Astrocyte of the hippocampus (primary cell): ENCODE results near the gene TCF25.
"Not testable (repeated sequence)": the region's sequence is repeated elsewhere in the genome, so short reads cannot be mapped to it uniquely, and the experiment has no call there.

ENCODE experiments used
- DNase-seq: peaks from one replicate; pipeline ENCODE4 v3.0.0; 2011; ENCODE audit warnings: low read depth, low spot score

TCF25 gene

DNA sequence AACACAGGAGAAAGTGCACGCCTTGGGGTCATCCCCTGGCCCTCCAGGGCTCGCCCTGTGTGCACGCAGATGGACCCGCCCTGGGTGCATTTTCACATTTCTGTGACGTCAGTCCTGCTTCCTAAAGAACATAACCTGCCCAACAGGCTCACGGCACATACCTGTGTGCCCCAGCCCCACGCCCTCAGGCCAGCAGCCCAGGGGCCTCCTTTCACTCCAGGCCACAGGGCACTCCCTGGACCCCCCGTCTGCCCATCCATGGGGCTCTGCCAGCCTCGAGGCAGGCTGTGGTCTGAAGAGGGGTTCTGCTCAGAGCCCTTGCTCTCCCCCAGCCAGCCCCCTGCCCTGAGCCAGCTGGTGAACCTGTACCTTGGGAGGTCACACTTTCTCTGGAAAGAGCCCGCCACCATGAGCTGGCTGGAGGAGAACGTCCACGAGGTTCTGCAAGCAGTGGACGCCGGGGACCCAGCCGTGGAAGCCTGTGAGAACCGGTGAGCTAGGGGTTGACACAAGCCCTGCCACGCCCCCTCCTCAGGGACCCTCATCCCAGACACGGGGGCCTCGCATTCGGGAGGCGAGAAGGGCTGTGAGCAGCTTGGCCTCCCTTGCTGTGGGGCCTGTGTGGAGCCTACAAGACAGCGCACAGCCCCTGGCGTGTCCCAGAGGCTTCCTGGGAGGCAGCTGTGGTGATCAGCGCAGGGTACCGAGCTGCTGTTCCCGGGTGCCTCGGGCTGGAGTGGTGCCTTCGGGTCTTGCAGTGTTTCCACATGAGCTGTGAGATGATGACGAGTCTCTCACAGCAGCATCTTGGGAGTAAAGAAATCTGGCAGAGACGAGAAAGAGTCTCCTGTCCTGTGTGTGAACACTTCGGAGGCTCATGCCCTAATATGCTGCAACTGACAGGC is 31.5 kb downstream of the TCF25 start:
- no peak for DNase-seq

DNA sequence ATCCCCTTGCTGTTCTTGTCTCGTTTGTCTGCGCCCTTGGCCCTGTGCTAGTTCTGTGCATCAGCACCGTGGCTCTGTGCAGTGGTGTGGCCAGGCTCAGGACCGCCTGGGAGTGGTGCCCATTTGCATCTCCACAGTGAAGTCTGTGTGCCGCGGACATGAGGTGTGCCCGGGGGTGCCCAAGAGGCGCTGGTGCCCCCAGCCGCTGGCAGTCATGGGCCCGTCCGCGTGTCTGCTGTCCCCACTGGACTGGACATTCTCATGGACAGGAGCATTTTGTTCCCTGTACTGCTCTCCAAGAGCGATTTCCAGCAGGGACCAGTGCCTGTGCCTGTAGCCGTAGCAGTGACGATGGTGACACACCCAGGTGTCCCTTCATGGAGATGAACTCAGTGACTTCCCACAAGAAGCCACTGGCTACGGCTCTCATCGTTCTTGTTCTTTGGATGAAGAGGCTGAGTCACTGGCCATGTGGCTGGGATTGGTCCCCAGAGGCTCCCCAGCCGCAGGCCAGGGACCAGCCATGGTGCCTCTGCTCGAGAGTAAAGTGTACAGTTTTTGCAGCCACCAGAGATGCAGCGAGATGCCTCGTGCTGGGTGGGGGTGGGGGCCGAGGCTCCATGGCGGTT is 32.2 kb downstream of the TCF25 start:
- no peak for DNase-seq

DNA sequence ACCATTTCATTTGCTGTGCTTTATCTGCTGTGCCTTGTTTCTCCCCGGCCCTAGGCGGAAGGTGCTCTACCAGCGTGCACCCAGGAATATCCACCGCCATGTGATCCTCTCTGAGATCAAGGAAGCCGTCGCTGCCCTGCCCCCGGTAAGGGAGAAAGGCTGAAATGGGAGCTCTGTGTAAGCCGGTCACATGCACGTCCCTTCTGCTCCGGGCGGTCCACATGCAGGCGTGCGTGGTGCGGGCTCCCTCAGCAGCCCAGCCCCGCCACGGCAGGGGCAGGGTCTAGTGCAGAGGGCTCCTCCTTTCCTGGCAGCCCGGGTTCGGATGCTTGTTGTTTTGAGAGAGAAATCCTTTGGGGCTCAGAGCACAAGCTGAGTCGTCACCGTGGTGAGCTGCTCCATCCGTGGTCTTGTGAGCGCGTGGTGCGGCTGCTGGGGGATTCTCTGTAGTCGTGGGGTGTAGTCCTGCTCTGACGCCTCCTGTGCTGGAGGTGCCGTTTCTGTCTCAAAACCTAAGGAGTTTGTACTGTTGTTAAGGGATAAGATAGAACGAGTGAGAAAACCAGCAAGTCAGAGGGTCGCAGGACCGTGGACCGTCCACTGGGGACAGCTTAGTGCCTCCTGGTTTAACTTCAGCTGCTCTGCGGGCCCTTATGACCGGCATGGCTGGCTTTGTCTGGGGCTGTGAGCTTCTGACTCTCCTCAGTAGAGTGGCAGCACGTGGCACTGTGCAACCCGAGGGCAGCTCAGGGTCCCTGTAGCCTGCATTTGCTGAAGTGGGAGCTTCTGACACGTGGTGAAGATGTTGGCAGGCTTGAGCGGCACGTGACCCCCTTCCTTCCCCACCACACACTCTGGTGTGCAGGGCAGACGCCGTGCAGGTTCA is 33.0 kb downstream of the TCF25 start:
- no peak for DNase-seq

DNA sequence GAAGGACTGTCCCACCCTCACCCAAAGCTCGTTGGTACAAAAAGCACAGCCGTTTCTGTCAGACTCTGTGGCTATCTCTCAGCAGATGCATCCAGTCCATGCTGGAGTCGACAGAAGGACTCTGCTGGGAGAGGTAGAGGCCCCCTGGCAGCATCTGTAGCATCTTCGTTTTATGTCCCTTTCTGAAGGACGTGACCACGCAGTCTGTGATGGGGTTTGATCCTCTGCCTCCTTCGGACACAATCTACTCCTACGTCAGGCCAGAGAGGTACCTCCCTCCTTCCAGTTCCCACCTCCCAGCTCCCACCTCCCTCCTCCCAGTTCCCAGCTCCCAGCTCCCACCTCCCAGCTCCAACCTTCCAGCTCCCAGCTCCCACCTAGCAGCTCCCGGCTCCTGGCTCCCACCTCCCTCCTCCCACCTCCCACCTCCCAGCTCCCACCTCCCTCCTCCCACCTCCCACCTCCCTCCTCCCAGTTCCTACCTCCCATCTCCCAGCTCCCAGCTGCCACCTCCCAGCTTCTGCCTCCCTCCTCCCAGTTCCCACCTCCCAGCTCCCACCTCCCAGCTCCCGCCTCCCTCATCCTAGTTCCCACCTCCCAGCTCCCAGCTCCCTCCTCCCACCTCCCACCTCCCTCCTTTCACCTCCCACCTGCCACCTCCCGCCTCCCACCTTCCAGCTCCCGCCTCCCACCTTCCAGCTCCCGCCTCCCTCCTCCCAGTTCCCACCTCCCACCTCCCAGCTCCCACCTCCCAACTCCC is 33.8 kb downstream of the TCF25 start:
- no peak for DNase-seq

DNA sequence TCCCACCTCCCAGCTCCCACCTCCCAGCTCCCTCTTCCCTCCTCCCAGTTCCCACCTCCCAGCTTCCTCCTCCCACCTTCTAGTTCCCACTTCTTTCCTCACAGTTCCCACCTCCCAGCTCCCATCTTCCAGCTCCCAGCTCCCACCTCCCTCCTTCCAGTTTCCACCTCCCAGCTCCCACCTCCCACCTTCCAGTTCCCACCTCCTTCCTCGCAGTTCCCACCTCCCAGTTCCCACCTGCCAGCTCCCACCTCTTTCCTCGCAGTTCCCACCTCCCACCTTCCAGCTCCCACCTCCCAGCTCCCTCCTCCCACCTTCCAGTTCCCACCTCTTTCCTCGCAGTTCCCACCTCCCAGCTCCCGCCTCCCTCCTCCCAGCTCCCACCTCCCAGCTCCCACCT is 34.8 kb downstream of the TCF25 start:
- no peak for DNase-seq

DNA sequence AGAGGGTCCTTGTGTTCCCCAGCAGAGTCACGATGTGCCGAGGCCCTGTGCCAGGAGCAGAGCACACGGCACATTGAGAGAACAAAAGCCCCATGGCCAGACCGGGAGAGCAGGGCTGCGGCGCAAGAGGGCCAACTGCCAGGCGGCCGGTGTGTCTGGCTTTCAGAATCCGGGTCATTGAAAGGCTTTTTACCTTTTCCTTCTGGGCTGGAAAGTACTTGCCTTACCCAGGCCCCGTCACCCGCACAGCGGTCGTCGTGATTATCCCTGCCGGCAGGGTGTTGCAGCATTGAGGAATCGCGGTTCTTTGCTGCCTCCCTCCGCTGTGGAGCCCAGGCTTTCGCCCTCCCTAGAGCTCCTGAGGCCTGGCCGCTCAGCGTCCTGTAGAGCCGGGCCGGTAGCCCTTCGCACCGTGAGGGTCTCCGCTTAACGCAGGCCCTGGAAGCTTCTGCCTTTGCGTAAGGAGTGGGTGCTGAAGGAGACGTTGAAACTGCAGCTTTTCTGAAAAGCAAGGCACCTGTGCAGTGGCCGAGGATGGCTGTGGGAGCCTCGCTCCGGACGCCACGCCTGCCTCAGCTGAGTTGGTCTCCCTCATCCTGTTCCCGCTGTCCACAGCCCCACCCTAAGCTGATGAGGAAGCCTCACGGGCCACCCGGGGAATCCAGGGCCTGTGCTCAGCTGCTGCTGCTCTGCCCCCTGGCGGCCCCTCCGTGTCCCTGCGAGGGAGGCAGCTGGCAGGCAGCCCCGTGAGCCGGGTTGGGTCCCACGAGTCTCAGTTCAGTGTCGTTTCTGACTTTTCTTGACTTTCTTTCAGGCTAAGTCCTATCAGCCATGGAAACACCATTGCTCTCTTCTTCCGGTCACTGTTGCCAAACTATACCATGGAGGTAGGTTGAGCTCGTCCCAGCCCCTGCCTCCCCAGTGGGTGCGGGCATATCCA is 36.7 kb downstream of the TCF25 start:
- DNase-seq: peak; percentile 90

DNA sequence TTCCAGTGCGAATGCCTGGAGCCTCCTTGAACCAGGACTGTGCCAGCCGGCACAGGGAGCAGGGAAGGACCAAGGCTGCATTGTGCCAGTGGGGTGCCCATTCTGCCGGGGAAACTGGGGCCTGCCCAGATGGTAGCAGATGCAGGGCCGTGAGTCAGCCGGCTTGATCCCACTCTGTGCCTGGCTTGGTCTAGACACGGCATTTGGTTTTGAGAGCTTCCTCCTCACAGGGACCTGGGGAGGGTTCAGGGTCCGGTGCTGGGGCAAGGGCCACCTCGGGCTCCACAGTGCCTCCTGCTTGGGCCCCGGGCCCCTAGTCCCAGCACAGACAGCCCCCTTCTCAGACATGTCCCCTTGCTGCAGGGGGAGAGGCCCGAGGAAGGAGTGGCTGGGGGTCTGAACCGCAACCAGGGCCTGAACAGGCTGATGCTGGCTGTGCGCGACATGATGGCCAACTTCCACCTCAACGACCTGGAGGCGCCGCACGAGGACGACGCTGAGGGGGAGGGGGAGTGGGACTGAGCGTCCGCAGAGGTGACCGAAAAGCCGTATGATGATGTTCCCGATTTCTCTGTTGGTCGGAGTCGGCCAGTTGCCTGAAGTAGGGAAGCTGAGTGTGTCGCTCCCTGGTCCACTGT is 37.4 kb downstream of the TCF25 start:
- no peak for DNase-seq

DNA sequence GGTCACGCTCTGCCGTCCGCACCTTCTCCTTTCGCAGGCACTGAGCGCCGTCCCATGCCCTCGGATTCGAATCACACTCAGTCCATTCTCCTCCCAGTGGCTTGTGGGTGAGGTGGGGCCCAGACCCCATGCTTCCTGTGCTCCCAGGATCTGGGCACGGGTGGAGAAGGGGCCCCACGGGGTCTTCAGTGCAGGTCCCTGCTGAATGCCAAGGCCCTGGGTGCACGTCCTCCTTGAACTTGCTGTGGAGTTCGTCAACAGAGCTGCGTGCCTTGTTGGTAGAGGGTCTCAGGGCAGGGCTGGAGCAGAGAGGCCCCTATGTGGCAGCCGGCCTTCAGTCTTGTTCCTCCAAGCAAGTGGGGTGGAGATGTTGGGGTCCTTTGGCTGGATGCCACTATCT is 38.0 kb downstream of the TCF25 start:
- DNase-seq: no peak

DNA sequence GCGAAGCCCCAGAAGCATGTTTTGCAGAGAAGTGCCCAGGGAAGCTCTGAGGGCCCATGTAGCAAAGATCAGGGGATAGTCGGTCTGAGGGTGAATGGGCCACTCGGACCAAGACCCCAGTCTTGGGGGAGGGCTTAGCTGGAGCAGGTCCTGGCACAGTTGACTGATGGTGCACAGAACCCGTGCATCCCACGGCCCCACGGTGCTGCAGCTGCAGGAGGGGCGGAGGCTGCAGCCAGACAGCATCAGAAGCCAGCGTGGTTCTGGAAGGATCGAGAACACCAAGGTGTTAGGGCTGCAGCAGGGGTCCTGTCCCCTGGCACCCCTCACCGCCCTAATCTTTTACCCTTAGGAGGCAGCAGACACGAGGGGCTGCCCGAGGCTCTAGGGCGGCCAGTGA is 38.8 kb downstream of the TCF25 start:
- no peak for DNase-seq

DNA sequence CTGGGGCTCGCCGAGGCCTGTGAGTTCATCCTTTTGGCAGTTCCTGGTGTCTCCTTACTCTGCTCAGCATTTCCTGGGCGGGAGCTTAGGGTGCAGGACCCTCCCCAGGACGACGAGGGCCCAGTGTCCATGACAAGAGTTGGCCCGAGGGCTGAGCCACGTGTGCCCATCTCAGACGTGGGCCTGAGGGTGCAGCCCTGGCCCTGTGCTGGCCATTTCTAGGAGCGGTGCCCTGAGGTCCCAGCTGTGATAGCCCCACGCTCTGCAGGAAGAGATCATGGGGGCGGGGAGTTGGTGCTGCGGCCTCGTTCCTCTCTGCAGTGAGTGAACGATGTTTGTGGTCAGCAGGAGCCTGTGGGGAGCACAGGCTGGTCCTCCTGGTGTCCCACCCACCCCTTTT is 39.2 kb downstream of the TCF25 start:
- DNase-seq: no peak

DNA sequence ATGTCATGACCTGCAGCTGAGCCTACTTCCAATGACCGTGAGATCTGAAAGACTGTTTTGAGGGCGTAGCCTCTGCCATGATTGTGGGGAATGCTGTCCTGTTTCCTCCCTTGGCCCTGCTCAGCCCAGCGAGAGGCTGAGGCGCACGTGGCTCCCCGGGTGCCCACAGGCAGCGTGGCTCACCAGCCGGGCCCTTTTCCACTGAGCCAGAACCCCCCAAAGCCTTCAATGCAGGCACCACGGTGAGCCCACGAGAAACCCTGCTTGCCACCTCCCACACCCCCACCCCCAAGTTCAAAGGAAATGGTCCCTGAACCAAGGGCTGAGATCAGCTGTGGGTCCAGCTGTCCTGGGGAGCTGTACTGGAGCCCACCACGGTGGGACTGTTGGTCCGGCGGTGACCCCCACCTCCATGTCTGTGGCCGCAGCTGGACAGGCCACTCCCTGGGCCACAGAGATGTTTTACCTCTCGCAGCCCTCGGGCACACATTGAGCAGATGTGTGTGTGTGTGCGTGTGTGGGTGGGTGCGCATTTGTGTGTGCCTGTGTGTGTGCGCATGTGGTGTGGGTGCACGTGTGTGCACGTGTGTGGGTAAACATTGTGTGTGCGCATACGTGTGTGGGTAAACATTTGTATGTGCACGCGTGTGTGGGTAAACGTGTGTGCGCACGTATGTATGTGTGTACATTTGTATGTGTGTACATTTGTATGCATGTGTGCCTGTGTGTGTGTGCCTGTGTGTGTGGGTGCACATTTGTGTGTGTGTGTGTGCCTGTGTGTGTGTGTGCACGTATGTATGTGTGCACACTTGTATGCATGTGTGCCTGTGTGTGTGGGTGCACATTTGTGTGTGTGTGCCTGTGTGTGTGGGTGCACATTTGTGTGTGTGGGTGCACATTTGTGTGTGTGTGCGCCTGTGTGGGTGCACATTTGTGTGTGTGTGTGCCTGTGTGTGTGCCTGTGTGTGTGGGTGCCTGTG is 40.3 kb downstream of the TCF25 start:
- DNase-seq: no peak

DNA sequence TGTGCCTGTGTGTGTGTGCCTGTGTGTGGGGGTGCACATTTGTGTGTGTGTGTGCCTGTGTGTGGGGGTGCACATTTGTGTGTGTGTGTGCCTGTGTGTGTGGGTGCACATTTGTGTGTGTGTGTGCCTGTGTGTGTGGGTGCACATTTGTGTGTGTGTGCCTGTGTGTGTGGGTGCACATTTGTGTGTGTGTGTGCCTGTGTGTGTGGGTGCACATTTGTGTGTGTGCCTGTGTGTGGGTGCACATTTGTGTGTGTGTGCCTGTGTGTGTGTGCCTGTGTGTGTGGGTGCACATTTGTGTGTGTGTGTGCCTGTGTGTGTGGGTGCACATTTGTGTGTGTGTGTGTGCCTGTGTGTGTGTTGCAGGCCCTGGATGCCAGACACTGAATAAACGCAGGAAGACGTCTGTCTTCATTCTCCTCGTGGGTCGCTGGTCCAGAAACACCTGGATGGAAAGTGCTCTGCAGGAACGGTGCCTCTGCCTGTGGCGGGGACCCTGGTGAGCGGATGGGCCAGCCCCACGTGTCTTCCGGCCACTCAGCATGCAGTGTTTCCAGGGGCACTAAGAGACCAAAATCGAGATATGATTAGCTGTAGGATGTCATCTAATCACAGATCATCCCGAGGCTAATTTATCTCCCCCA is 41.4 kb downstream of the TCF25 start:
- not testable (repeated sequence) for DNase-seq

DNA sequence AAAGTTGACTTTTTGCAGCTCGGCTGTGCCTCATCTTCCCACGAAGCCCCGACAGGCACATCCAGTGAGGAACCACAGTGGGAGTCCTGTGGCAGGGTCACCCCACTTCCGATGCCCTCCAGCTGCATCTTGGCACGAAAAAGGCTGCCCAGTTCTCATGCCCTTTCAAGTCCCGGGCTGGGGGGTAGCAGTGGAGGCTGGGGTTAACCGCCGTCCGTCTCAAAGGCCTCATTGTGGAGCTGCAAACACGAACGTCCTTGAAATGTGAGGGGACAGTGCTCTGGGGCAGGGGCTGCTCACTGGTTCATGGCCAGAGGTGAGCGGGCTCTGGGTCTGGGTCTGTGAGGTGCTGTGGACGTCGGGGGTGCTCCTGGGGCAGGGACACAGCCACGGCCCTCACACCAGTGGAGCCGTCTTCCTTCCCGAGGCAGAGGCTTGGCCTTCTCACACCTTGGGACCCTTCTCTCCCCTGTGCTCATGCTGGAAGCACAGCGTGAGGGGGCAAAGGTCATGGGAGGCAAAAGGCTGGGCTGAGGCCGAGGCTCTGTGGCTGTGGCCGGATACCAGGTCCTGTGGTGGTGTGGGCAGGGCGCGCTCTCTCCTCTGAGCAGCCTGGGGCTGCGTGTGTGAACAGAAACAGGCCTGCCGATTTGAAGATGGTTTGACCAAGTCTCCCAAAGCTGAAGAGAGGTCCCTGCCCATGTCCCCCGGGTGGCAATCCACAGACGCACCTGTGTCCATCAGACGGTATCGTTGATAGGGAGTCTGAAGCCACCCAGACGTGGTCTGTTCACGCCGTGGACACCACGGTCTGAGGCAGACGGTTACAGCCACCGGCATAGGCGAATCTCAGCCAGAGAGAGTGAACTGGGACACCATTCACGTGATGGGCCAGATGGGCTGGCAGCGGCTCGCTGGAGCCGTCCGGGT is 42.2 kb downstream of the TCF25 start:
- DNase-seq: no peak

DNA sequence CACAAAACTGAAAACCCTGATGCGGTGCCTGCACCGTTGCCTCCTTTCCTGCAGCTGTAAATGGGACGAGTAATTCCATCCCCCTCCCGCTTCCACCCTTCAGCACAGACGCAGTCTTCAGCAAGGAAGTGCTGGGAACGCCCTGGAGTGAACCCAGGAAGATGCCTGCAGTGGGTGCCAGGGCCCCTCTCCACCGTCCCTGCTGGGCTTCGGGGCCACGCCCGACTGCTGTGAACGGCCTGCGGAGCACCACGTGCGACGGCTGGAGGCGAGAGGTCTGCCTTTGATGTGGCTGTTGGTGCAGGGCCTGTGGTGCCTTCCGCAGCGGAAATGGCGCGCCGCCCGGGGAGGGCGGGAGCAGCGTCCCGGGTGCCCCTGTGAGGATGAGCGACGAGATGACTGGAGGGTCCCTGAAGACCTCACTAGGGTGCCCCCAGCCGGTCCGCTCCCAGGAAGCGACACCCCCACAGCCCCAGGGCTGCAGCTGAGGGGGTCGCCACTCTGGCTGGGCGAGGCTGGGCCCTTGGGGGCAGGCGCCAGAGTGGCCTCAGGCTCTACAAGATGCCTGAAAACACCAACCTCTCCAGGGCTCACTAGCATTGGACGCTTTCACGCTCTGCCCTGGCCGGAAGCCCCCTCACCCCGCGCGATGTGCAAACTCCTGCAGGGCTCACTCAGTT is 44.5 kb downstream of the TCF25 start:
- peak; percentile 95 for DNase-seq

DNA sequence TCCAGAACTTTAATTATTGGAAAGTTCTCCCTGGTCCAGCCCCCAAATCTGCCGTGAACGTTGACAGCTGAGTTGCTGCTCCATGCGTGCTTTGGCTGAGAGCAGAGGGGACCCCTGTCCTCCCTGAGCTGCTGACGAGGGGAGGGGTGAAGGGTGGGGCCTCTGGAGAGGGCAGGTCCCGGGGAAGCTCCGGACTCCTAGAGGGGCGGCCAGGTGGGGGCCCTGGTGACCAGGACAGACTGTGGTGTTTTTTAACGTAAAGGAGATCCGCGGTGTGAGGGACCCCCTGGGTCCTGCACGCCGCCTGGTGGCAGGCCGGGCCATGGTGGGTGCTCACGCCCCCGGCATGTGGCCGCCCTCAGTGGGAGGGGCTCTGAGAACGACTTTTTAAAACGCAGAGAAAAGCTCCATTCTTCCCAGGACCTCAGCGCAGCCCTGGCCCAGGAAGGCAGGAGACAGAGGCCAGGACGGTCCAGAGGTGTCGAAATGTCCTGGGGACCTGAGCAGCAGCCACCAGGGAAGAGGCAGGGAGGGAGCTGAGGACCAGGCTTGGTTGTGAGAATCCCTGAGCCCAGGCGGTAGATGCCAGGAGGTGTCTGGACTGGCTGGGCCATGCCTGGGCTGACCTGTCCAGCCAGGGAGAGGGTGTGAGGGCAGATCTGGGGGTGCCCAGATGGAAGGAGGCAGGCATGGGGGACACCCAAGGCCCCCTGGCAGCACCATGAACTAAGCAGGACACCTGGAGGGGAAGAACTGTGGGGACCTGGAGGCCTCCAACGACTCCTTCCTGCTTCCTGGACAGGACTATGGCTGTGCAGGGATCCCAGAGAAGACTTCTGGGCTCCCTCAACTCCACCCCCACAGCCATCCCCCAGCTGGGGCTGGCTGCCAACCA is 45.3 kb downstream of the TCF25 start, which contains the start of gene MC1R:
Gene MC1R, plus strand, starts transcription at position 410 of the 895 bp plus-strand sequence. Its CDS starts 397 bp downstream, at position 807.
- peak; percentile 77 for DNase-seq
